Stimulated activated naive CD4-positive, alpha-beta T cell treated with Interleukin-2 at 50 U/mL for 16 hours (primary cell): ENCODE results near the gene C1QTNF3.
"Not testable (repeated sequence)": the region's sequence is repeated elsewhere in the genome, so short reads cannot be mapped to it uniquely, and the experiment has no call there.

ENCODE experiments used
- DNase-seq: peaks from one replicate; lab custom pipeline; 2025; lab: John Stamatoyannopoulos, UW

Gene C1QTNF3, protein sequence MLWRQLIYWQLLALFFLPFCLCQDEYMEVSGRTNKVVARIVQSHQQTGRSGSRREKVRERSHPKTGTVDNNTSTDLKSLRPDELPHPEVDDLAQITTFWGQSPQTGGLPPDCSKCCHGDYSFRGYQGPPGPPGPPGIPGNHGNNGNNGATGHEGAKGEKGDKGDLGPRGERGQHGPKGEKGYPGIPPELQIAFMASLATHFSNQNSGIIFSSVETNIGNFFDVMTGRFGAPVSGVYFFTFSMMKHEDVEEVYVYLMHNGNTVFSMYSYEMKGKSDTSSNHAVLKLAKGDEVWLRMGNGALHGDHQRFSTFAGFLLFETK

DNA sequence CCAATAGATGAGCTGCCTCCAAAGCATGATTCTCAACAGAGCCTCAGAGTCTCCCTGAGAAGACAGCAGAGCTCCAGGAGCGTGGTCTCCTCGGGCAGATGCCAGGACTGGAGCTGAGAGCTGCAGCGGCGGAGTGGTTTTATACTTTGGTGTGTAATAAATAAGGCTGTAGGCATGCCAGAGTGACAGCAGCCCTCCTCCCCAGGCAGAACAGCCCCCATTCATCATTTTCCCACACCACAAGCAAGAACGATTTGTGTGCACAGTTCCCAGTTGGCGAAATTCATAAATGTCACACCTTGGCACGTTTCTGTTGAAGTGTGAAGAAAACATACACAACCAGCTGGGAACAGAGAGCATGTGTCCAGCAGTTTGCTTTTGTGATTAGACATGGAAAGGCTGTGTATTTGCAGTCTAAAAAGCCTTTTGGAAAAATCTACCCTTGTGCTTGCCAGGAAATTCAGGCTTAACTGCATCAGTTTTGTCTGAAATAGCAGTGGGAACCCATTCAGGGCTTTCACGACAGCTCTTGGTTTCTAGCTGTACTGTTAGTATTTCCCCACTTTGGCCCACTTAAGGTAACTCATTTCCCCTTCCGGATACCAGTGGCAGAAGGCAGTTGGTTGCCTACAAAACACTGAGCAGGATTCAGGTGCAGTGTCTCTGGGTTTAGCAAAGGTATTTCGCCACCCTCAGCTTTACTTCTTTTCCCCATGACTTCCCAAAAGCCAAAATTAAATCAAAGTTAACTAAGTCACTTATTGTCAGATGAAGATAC, at the start of gene C1QTNF3:
TSS of gene C1QTNF3 (minus strand) at position 115 of the 778 bp plus-strand sequence. CDS start at position 27, 88 bp downstream.
- no peak for DNase-seq

DNA sequence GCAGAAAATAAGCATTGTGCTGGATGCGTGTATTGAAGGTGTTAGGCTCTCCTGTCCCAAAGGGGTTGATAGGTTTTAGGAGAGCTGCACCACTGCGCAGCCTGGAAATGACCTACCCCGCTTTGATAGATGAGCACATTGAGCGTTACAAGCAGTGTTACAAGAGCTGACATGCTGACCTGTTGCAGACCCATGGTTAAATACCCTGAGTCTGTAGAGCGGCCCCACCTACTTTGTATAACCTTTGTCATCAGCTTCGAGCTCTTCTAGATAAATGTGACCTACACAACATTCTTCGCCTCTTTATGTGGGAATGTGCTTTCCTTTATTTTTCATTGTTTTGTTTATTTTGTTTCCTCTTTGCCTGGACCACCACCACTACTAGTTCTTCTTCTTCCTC, 48.0 kb upstream of the C1QTNF3 start:
- DNase-seq = not testable (repeated sequence)

DNA sequence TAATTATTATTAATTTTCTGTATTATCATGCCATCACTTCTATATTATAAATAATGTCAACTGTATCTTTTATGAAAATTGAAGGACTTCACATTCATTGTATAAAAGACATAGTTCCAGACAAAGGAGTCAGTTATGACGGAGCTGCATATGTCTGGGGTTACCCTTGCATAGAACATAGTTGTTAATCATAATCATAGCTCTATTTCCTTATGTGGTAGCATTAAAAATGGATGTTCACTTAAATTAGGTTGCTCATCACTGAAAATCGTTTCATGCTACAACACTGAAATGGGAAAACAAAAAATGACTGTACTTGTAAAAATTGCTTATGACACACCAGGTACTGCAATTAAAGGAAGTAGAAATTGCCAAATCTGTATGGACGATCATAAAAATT, 46.8 kb upstream of the C1QTNF3 start:
- not testable (repeated sequence) for DNase-seq

DNA sequence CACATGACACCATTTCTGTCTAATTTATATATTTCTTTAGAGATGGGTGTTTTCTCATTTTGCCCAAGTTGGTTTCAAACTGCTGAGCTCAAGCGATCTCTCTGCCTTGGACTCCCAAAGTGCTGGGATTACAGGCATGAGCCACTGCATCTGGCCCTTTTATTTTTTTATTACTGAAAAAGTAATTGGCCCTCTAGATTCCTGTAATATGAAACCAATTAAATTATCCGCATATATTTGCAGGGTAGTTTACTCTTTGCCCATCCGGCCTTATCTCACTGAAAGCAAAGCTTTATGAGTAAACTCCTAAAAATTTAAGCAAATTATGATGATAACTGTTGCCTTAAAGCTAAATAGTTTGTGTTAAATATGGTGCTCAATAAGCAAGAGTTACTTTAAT, 44.7 kb upstream of the C1QTNF3 start:
- not testable (repeated sequence) for DNase-seq

DNA sequence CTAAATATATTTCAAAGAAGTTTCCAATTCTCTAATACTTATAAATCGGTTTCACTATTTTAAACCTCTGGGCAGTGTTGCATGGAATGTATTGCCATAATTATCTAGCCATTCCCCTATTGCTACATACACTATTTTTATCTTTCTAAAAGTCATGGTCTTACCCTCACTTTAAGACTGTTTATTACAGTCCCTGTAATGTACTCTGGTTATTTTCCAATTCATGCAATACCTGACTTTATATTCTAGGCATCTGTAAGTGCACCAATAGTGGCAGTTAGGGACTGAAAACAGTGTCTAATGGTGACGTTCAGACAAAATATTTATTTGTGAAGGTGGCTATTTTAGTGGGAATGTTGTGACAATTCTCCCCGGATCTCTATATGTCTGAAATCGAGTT, 40.9 kb upstream of the C1QTNF3 start:
- not testable (repeated sequence) for DNase-seq

DNA sequence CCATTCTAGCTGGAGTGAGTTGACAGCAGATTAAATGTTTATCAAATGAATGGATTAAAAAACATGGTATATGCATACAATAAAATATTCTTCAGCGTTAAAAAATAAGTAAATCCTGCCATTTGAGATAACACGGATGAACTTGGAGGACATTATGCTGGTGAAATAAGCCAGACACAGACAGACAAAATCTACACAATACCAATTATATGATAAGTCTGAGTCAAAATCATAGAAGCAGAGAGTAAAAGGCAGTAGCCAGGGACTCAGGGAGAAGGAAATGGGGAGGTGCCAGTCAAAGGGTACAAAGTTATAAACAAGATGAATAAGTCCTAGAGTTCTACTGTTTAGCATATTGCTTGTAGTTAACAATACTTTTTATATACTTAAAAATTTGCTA, 36.5 kb upstream of the C1QTNF3 start:
- DNase-seq = not testable (repeated sequence)

DNA sequence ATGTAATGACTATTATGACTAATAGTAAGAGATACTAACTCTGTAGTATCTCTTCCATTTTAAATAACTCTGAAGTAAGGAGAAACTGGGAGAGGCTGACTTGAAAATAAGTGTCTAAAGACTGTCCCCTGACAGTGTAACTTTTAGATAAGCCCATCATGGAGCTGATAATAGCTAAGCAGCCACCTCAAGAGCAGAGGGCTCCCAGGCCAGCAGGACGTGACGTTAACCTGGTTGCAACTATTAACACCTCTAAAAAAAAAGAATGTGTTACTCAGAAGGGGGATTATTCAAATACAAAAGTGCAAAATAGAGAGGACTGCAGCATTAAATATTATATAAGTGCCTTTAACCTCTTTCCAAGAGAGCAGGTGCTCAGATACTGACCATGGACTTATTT, 34.6 kb upstream of the C1QTNF3 start:
- DNase-seq = not testable (repeated sequence)

DNA sequence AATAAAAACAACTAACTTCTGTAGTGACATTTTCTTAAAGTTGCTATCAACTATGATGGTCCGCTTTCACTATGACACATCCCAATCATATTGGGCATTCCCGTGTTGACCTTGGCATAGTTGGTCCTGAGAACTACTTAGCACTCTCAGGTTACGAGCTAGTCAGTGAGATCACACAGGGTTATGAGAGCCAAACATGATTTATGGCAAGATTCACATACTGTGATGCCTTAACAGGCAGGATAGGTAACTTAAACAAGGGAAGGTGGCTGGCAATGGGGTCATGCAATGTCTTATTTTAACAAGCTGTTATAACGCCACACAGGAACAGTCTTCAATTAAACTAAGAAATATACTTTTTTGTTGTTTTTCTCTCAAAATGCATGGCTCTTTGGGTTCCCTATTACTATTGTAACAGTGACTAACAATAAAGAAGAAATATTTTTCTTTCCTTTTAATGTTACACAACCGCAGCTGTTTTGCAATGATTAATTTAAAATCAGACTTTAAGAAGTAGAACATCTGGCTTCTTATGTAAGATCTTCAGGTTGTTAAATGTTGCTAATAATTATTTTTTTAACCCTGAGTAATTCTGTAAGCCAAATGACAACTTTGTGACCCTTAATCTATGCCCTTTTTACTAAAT, 33.8 kb upstream of the C1QTNF3 start:
- DNase-seq = not testable (repeated sequence)

DNA sequence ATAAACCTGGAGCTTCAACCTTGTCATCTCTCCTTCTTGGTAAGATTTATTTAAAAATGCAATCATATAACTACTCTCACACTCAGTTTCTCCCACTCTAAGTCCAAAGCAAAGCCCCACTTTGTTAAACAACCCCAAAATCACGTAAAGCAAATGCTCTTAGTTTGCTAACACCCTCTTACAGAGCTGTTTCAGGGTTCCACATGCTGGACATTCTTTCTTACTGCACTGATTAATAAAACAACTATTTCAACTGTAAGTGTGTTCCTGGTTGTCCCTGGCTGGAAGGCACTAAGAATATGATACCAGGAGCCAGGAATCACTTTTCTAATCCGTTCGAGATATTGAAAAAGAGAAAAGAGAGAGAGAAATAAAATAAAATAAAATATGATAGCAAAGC, 31.5 kb upstream of the C1QTNF3 start:
- DNase-seq = not testable (repeated sequence)

DNA sequence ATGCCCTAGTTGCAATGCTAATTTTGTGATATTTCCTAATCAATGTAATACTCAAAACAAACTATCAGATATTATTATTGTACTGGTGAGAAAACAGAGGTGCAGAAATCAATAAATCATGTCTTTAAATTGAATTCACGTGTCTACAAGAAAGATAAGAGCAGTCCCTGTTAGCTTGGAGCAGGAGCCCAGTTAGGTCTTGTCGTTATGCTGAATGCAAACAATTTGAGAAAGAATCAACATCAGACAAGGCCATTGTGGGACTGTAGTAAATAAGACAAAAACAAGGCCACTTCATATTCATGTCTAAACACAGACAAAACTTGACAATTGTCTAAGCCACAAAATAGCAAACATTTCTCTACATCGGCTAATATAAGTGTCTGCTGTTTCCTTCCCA, 31.1 kb upstream of the C1QTNF3 start:
- not testable (repeated sequence) for DNase-seq

DNA sequence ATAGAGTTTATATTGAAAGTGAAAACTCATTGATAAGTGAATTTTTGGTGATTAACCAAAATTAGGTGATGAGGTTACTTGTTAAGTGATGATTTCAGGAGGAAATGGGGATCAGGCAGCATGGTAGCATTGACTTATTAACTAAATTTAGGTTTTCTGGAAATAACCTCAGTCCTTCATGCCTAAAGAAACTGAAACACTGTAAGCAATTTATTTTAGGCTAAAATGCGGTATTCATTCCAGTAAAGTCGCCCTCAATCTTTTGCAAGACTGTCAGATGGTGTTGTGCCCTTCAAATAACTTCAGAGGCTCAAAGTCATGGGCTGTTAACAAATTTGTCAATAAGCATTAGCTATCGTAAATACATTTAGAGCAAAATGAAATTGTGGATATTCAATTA, 27.6 kb upstream of the C1QTNF3 start:
- DNase-seq = not testable (repeated sequence)

DNA sequence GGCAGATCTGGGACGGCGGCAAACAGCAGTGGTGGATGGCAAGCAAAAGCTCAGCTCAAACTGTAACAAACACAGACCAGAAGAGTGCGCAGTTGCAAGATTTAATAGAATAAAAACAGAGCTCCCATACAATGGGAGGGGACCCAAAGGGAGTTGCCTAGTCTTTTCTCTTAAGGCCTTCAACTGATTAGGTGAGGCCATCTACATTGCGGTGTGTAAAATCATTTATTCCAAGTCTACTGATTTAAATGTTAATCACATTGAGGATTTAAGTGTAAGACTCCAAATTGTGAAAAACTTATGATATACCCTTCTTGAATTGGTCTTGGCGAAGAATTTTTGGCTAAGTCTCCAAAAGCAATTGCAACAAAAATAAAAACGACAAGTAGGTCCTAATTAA, 21.6 kb upstream of the C1QTNF3 start:
- no peak for DNase-seq

DNA sequence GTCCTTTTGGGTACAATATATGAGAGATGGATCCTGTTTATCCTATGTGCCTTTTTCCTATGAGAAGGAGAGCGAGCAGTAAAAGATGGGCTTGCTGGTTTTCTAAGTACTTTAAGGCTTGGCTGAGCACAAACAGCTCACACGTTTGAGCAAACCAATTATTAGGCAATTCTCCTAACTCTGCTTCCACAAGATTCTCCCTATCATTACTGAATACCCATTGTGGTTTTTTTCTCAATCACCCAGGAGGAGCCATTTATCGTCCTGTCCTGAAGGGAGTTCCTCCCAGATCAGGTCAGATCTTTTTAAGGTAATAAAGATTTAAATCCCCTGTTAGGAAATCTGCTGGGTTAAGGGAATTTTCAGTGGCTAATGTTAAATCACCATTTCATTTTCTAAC, 19.4 kb upstream of the C1QTNF3 start:
- DNase-seq = no peak

DNA sequence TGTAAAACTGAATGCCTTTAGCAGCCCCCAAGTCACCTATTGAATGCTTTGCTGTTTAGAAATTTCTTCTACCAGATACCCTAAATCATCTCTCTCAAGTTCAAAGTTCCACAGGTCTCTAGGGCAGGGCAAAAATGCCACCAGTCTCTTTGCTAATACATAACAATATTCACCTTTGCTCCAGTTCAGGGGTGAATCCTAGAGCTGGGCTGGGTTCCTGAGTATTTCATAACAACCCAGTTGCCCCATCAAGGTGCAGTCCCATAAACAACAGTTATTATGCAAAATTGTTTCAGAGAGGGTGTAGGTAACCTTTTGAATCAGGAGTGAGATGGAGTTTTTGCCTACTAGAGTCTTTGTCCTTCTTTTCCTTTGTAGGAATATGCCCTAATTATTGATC, 19.0 kb upstream of the C1QTNF3 start:
- DNase-seq = no peak

DNA sequence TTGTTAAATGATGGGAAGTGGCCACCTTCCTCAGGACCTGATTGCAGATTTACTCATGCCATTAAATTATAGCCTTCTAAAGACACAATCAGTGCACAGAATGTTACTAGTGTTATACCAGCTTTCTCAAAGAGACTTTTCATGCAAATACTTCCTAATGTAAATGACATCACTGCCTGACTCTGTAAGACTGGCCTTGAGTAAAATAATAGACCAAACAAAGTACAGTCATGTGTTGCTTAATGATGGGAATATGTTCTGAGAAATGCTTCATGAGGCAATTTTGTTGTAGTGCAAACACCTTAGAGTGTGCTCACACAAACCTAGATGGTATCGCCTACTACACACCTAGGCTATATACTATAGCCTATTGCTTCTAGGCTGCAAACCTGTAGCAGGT, 17.0 kb upstream of the C1QTNF3 start:
- DNase-seq = no peak

DNA sequence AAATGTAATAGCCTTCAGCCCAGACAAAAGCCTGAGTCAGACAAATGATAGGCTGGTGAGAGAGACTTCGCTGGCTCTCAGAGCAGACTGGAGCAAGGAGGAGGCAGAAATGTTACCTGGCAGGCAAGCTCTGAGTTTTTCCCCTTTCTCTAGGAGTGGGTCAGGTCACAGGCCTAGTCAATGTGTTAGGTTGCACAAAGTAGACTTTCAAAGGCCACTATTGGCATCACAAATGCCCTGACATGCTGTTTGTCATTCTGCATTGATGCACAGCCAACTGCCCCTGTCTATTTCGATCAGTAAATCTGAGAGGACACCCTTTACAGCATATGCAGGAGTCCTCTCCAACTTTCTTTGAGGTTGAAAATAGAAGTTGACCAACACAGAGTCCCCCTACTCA, 15.5 kb upstream of the C1QTNF3 start:
- no peak for DNase-seq

DNA sequence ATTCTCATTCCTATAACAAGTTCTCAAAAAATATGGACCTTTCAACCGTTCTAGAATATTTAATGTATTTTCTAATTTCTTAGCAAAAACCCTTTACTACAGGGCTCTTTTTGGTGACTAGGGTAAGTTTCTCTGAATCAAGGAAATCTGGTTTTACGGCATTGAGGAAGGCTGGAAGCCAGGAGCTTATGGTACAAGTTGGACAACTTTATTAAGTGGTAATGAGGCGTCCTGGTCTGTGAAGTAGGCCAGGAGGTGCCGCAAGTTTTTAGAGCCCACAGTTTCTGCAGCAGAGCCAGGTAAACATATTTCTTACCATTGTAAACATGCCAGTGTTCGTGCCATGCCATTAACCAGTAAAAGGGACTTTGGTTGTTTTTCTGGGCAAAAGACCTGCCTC, 14.6 kb upstream of the C1QTNF3 start:
- no peak for DNase-seq

DNA sequence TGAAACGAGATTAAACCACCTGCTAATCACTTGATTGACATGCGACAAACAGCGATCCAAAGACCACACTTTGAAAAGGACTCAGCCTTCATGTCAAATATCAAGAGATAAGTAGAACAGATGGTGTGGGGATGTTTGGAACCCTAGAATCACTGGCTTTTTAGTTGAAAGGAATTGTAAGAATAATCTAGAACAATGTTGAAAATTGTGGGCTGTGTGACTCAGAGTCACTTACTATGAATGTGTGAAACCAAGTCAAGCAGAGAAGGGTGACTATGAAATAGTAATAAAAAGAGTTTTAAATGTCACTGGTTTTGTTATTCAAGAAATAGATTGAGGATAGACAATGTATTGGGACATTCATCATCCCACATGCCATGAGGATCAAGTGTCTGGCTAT, 14.1 kb upstream of the C1QTNF3 start:
- DNase-seq = no peak

DNA sequence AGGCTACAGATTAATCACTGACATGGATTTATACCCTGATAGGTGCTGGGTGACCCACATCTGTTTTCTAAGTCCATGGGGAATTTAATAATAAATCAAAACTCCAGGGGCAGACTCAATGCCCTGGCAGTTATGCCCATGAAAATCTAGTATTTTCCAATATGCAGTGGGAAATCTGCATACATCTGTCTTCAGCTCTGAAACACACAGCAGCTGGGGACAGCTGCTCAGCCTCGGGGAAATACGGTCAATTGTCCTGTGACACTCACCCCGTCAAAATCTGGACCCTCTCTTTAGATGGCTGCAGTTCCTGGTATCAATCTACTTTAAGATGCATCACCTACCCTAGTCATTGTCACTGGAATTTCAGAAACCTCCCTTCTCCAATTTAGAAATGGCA, 12.7 kb upstream of the C1QTNF3 start:
- no peak for DNase-seq

DNA sequence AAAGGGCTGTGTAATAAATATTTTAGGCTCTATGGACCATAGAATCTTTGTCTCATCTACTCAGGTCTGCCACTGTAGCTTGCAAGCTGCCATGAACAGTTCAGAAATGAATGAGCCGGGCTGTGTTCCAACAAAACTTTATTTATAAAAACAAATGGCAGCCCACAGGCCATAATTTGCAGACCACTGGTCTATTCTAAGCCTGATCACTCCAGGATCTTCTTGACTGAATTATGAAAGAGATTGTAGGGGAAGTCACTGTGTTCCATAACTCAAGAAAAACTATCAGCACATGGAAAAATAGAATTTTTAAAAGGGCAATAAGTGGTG, 11.4 kb upstream of the C1QTNF3 start:
- DNase-seq = no peak

DNA sequence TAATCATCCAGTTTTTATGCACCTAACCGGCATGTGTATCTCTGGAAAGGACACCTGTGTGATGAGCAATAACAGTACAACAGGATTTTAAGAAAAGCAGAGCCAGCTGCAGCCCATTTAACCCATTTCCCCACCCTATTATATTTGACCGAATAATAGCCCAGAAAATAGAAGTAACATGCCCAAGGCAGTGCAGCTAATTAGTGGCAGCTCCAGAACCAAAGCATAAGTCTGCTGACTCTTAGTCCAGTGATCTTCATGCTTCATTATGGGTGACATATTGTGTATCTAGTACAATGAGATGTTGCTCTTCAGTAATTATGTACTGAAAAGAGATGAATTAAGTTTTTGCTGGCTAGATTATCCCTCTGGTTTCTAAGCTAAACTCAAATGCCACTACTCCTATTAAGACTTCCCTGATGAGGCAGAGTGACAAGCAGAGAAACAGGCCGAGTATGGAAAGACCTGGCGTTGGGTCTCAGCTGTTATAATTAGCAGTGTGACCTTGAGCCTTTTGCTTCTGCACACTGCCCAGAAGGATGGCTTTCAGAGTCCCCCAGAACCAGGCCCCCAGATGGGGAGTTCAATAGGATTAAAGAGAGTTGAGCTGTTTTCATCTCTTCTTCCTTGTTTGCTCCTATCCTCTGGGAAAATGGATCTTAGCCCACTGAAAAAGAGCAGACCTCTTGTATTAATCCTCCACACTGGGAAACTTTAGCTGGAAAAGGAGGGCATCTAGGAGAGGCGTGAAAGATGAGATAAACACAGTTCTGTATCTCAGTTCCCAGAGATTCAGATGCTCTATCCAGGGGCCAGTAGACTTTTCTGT, 10.8 kb upstream of the C1QTNF3 start:
- DNase-seq = no peak

DNA sequence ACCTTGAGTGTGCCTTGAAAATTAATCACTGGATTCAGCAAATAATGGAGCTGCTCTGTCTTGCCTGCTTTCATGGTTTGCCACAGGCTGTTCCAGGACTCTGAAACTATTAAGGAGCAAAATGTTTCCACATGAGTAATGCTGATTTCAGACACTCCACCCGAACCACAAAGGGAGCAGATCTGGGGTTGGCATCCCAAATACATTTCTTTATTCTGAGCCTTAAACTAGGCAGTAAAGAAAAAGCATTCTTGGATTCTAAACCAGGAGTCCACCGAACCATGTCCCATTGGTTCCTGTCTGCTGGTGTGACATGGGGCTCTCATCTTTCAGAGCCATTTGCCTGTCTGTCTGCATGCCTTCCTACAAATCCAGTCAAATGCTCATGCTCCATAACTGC, 10.1 kb upstream of the C1QTNF3 start:
- DNase-seq = no peak
